ENCODE measurements around the gene TENT5A. TPM values are rescaled to one million over a fixed set of nuclear protein-coding genes. Genes with fewer than 3 reads are reported as not detected.
A peak's percentile ranks its signal among the peaks of the same experiment; 100 is the strongest.

Gene TENT5A
- total RNA-seq, 1 donor from 2014 or later, result 27.9 TPM

DNA sequence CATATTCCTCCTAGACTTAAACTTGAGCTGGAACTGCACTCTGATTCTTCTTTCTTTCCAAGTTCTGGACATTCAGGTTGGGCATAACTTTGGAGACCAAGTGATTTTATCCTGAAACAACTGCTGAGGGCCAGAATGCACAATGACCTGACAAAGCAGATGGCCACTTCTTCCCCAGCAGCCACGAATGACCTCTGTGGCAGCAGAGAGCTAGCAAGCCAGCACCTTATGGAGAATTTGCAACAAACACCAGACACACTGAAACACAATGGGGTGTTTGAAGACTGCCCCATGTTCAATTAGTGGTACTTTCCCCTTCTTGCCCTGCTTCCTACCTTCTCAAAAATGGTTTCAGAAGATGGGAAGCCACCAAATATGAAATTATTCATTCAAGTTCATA lies 4.2 kb upstream of the TENT5A start:
- no peak overlapping the region for H3K27ac Mint-ChIP-seq (ENCODE audit: unreplicated experiment)
- TF ChIP-seq, protein P1, sequence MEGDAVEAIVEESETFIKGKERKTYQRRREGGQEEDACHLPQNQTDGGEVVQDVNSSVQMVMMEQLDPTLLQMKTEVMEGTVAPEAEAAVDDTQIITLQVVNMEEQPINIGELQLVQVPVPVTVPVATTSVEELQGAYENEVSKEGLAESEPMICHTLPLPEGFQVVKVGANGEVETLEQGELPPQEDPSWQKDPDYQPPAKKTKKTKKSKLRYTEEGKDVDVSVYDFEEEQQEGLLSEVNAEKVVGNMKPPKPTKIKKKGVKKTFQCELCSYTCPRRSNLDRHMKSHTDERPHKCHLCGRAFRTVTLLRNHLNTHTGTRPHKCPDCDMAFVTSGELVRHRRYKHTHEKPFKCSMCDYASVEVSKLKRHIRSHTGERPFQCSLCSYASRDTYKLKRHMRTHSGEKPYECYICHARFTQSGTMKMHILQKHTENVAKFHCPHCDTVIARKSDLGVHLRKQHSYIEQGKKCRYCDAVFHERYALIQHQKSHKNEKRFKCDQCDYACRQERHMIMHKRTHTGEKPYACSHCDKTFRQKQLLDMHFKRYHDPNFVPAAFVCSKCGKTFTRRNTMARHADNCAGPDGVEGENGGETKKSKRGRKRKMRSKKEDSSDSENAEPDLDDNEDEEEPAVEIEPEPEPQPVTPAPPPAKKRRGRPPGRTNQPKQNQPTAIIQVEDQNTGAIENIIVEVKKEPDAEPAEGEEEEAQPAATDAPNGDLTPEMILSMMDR (IDR thresholded peaks at IDR 0.05), result no peak
- no peaks in the 10 kb centered on the region for H3K9me3 Mint-ChIP-seq (ENCODE audit: low read depth)
- H3K27me3 Mint-ChIP-seq (ENCODE audit: low read depth), result no peaks in the 10 kb centered on the region
- H3K4me3 Mint-ChIP-seq (ENCODE audit: unreplicated experiment), result no peak overlapping the region
- H3K4me1 Mint-ChIP-seq (ENCODE audit: low read depth), result peaks cover 30% of the 10 kb centered on the region
- no peak for DNase-seq (ENCODE audit: low spot score)
- no peaks in the 10 kb centered on the region for H3K36me3 Mint-ChIP-seq (ENCODE audit: low read depth)

DNA sequence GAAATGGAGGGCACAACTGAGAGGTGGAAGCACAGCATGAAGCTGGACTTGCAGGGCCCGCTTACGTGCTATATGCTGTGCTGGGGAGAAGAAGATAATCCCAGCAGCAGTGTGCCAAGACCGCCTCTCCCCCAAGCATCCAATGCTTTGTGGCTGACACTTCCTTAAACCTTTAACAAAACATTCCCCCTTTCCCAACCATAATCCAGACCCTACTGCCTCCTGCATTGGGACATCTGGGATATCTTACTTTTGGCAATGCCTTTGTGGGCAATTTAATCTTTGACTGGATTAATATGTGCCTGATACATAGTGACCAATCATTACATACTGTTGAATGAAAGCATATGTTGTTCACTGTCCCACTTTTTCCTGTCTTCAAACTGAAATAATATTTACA lies 3.1 kb upstream of the TENT5A start:
- TF ChIP-seq, protein P1 (IDR thresholded peaks at IDR 0.05), result no peak
- no peak overlapping the region for H3K4me3 Mint-ChIP-seq (ENCODE audit: unreplicated experiment)
- H3K27me3 Mint-ChIP-seq (ENCODE audit: low read depth), result no peaks in the 10 kb centered on the region
- no peaks in the 10 kb centered on the region for H3K9me3 Mint-ChIP-seq (ENCODE audit: low read depth)
- peaks cover 8% of the 10 kb centered on the region for H3K36me3 Mint-ChIP-seq (ENCODE audit: low read depth)
- DNase-seq (ENCODE audit: low spot score), result no peak
- no peak overlapping the region for H3K27ac Mint-ChIP-seq (ENCODE audit: unreplicated experiment)
- peaks cover 21% of the 10 kb centered on the region for H3K4me1 Mint-ChIP-seq (ENCODE audit: low read depth)

- Mint-ChIP-seq H3K36me3 (ENCODE audit: low read depth) (peaks cover 10% of the 10 kb centered on the region), H3K4me3 (ENCODE audit: unreplicated experiment) (no peak overlapping the region), H3K27ac (ENCODE audit: unreplicated experiment) (no peak overlapping the region), H3K9me3 (ENCODE audit: low read depth) (no peaks in the 10 kb centered on the region), H3K4me1 (ENCODE audit: low read depth) (peaks cover 26% of the 10 kb centered on the region), H3K27me3 (ENCODE audit: low read depth) (no peaks in the 10 kb centered on the region)
- TF ChIP-seq, protein P1 (IDR thresholded peaks at IDR 0.05), result no peak
- DNase-seq (ENCODE audit: low spot score), result no peak
Measured at GRCh38 chr6:81754906-81755305, 2.4 kb upstream of the TENT5A start.

GRCh38 chr6:81753711-81754577 lies 1.5 kb upstream of the TENT5A start:
- peak overlapping the region; percentile 99 for H3K27ac Mint-ChIP-seq (ENCODE audit: unreplicated experiment)
- H3K36me3 Mint-ChIP-seq (ENCODE audit: low read depth), result peaks cover 14% of the 10 kb centered on the region
- TF ChIP-seq, protein P1 (IDR thresholded peaks at IDR 0.05), result peak; percentile 83
- peak; percentile 91 for DNase-seq (ENCODE audit: low spot score)
- no peaks in the 10 kb centered on the region for H3K9me3 Mint-ChIP-seq (ENCODE audit: low read depth)
- no peaks in the 10 kb centered on the region for H3K27me3 Mint-ChIP-seq (ENCODE audit: low read depth)
- peaks cover 26% of the 10 kb centered on the region for H3K4me1 Mint-ChIP-seq (ENCODE audit: low read depth)
- H3K4me3 Mint-ChIP-seq (ENCODE audit: unreplicated experiment), result peak overlapping the region; percentile 86

DNA sequence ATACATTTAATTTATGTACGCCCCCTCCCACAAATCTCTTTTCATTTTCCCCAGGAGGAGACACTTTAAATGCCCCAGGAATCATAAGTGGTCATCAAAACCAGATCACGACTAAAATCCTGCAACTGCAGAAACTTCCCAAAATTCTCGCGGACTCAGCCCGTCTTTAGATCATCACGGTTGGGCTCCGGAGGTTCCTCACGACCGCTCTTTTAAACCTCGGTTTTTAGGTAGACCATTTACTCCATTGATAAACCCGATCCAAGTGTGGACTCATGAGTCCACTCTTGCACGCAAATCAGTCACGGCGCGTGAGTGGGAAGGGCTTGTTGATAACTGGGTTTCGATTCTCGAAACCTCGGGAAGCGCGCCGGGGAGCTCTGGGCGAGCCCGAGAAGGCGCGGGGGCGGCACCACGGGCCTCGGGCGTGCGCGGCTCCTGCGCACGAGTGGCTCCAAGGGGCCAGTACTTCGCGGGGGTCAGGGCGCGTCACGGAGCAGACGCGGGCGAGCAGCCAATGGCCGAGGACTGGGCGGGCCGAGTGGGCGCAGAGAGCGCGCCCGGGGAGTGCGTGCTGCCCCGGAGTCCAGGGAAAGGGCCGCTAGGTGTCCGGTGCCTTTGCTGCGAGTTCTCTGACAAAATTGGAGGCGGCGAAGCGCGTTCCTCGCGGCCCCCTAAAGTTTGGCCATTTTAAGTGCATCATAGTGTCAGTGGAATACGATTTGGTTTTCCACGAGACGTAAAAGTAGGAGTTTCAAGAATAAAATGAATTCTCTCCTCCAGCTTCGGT lies 635 bp upstream of the TENT5A start:
- no peaks in the 10 kb centered on the region for H3K27me3 Mint-ChIP-seq (ENCODE audit: low read depth)
- TF ChIP-seq, protein P1 (IDR thresholded peaks at IDR 0.05), result no peak

More for the DNA sequence above, 635 bp upstream of the TENT5A start:
- peak; percentile 95 for DNase-seq (ENCODE audit: low spot score)
- Mint-ChIP-seq H3K9me3 (ENCODE audit: low read depth) (no peaks in the 10 kb centered on the region), H3K27ac (ENCODE audit: unreplicated experiment) (peak overlapping the region; percentile 99), H3K4me1 (ENCODE audit: low read depth) (peaks cover 33% of the 10 kb centered on the region), H3K36me3 (ENCODE audit: low read depth) (peaks cover 18% of the 10 kb centered on the region), H3K4me3 (ENCODE audit: unreplicated experiment) (peak overlapping the region; percentile 86)
